GM08714 (cell line): ENCODE measurements around the gene MAN1A1.

Experiments used
- H3K4me3 ChIP-seq: fragments of 200-500 bp; sonication (Bioruptor generic); 2 replicates; pipeline ENCODE4 v1.5.1; 2014; ENCODE audit warnings: mild to moderate bottlenecking, low read length, inconsistent platforms
- ZNF274 ChIP-seq: IDR thresholded peaks from 2 replicates; pipeline ENCODE4 v1.6.1; 2012; ENCODE audit warnings: mild to moderate bottlenecking, low read depth, low read length

Gene MAN1A1

GRCh38 chr6:119267126-119267905, 82.2 kb downstream of the MAN1A1 start:
- TF ChIP-seq ZNF274: no peak
- H3K4me3 ChIP-seq: no peak overlapping the region

GRCh38 chr6:119264854-119265397, 84.6 kb downstream of the MAN1A1 start:
- TF ChIP-seq ZNF274: no peak

GRCh38 chr6:119262612-119263011, 86.9 kb downstream of the MAN1A1 start:
- no peak overlapping the region for H3K4me3 ChIP-seq
- no peak for TF ChIP-seq ZNF274

More at GRCh38 chr6:119264854-119265397, 84.6 kb downstream of the MAN1A1 start:
- no peak overlapping the region for H3K4me3 ChIP-seq

- no peak overlapping the region for H3K4me3 ChIP-seq
- TF ChIP-seq ZNF274: no peak
Measured at GRCh38 chr6:119261944-119262284, 87.6 kb downstream of the MAN1A1 start.

- TF ChIP-seq ZNF274: no peak
- H3K4me3 ChIP-seq: no peak overlapping the region
Measured at GRCh38 chr6:119259027-119259426, 90.5 kb downstream of the MAN1A1 start.

- no peak for TF ChIP-seq ZNF274
- no peak overlapping the region for H3K4me3 ChIP-seq
Measured at GRCh38 chr6:119257726-119258125, 91.8 kb downstream of the MAN1A1 start.

- H3K4me3 ChIP-seq: no peak overlapping the region
- TF ChIP-seq ZNF274: no peak
Measured at GRCh38 chr6:119256978-119257462, 92.5 kb downstream of the MAN1A1 start.

GRCh38 chr6:119256392-119256791, 93.2 kb downstream of the MAN1A1 start:
- no peak for TF ChIP-seq ZNF274
- no peak overlapping the region for H3K4me3 ChIP-seq

GRCh38 chr6:119255492-119255891, 94.1 kb downstream of the MAN1A1 start:
- TF ChIP-seq ZNF274: no peak
- H3K4me3 ChIP-seq: no peak overlapping the region

- no peak for TF ChIP-seq ZNF274
Measured at GRCh38 chr6:119250036-119250435, 99.5 kb downstream of the MAN1A1 start.

GRCh38 chr6:119249319-119249718, 100.2 kb downstream of the MAN1A1 start:
- H3K4me3 ChIP-seq: no peak overlapping the region
- no peak for TF ChIP-seq ZNF274

More at GRCh38 chr6:119250036-119250435, 99.5 kb downstream of the MAN1A1 start:
- H3K4me3 ChIP-seq: no peak overlapping the region

GRCh38 chr6:119247504-119247903, 102.1 kb downstream of the MAN1A1 start:
- no peak overlapping the region for H3K4me3 ChIP-seq
- TF ChIP-seq ZNF274: no peak

GRCh38 chr6:119243657-119244056, 105.9 kb downstream of the MAN1A1 start:
- TF ChIP-seq ZNF274: no peak
- no peak overlapping the region for H3K4me3 ChIP-seq

GRCh38 chr6:119243037-119243436, 106.5 kb downstream of the MAN1A1 start:
- H3K4me3 ChIP-seq: no peak overlapping the region
- no peak for TF ChIP-seq ZNF274

GRCh38 chr6:119241540-119242309, 107.8 kb downstream of the MAN1A1 start:
- no peak for TF ChIP-seq ZNF274
- H3K4me3 ChIP-seq: no peak overlapping the region
